Vagina (tissue), 2 donors: Measurements from ENCODE around the gene UBR3. TPM values are rescaled to one million over a fixed set of nuclear protein-coding genes. Genes with fewer than 3 reads are reported as not detected.
"Not testable (repeated sequence)": the region's sequence is repeated elsewhere in the genome, so short reads cannot be mapped to it uniquely, and the experiment has no call there.

Source experiments
- DNase-seq, 2 donors: peaks; one replicate each; pipeline ENCODE4 v3.0.0-alpha.2; 2017; ENCODE audit errors: extremely low spot score in 2 of 2
- H3K27ac ChIP-seq: fragments of 200-600 bp; sonication (generic); one replicate; pipeline ENCODE4 v1.5.1; 2019
- H3K27me3 ChIP-seq: fragments of 200-600 bp; sonication (generic); one replicate; pipeline ENCODE4 v1.5.1; 2019
- H3K36me3 ChIP-seq, 2 donors: fragments of 200-600 bp; sonication (generic); one replicate each; pipeline ENCODE4 v1.5.1; 2017 to 2019
- H3K4me1 ChIP-seq: fragments of 200-600 bp; sonication (generic); one replicate; pipeline ENCODE4 v1.5.1; 2019
- H3K4me3 ChIP-seq, 2 donors: fragments of 200-600 bp; sonication (generic); 1 replicate in 1 of 2; 2 replicates in 1 of 2; pipeline ENCODE4 v1.5.1; 2016 to 2019
- H3K9me3 ChIP-seq: fragments of 200-600 bp; sonication (generic); one replicate; pipeline ENCODE4 v1.5.1; 2019
- CTCF ChIP-seq, 3 experiments: fragments of 450-650 bp in 2 of 3; fragments of 200-600 bp in 1 of 3; sonication (generic) in 1 of 3; IDR thresholded peaks; one replicate each; pipeline ENCODE4 v1.5.1; 2017 to 2019; ENCODE audit warnings: antibody characterized with exemption in 3 of 3, mild to moderate bottlenecking in 2 of 3, moderate library complexity in 2 of 3
- POLR2A ChIP-seq, 2 donors: fragments of 450-650 bp; IDR thresholded peaks; one replicate each; pipeline ENCODE4 v1.6.1; 2017; ENCODE audit warnings: antibody characterized with exemption in 2 of 2, mild to moderate bottlenecking in 2 of 2, moderate library complexity in 2 of 2
- POLR2AphosphoS5 ChIP-seq, 2 donors: sonication (generic); formaldehyde crosslinking; IDR thresholded peaks; one replicate each; pipeline ENCODE4 v1.9.0; 2017; ENCODE audit warnings: antibody characterized with exemption in 2 of 2, mild to moderate bottlenecking in 2 of 2, low read depth in 1 of 2; ENCODE audit not compliant: insufficient read depth in 1 of 2
- intact Hi-C: fragments of 100-400 bp; cut with DNase I; formaldehyde crosslinking; loops from one replicate; pipeline ENCODE4 v1.15.1; 2023
- total RNA-seq: library from RNA; depleted of rRNA; stranded (reverse); fragments of >200 nt; gene quantifications from one replicate; pipeline ENCODE4 v1.2.3, GENCODE V29; 2016

The UBR3 gene
- total RNA-seq, 1 donor from 2014 or later, result 59.2 TPM

GRCh38 chr2:169849710-169850109 lies 22.5 kb downstream of the UBR3 start:
- Histone ChIP-seq H3K9me3 (no peaks in the 10 kb centered on the region), H3K27ac (no peak overlapping the region), H3K4me1 (peaks cover 8% of the 10 kb centered on the region), H3K36me3 (no peaks in the 10 kb centered on the region), H3K27me3 (no peaks in the 10 kb centered on the region), H3K4me3 (no peak overlapping the region)
- DNase-seq, result no peak
- intact Hi-C loops, result no loop called here
- TF ChIP-seq CTCF (IDR thresholded peaks at IDR 0.05) (no peak), POLR2AphosphoS5 (IDR thresholded peaks at IDR 0.05; ENCODE audit: insufficient read depth in 1 of 2, low read depth in 1 of 2) (no peak)

GRCh38 chr2:169853041-169853668 lies 25.9 kb downstream of the UBR3 start:
- H3K27ac ChIP-seq, result no peak overlapping the region
- intact Hi-C loops, result no loop called here
- H3K36me3 ChIP-seq, result no peaks in the 10 kb centered on the region
- TF ChIP-seq POLR2AphosphoS5 (IDR thresholded peaks at IDR 0.05; ENCODE audit: insufficient read depth in 1 of 2, low read depth in 1 of 2) (no peak), CTCF (IDR thresholded peaks at IDR 0.05) (no peak), POLR2A (IDR thresholded peaks at IDR 0.05) (no peak)
- H3K4me3 ChIP-seq, result no peak overlapping the region
- H3K27me3 ChIP-seq, result no peaks in the 10 kb centered on the region
- no peaks in the 10 kb centered on the region for H3K4me1 ChIP-seq
- DNase-seq, result no peak
- H3K9me3 ChIP-seq, result no peaks in the 10 kb centered on the region

GRCh38 chr2:169855281-169856258 lies 28.3 kb downstream of the UBR3 start:
- H3K27me3 ChIP-seq, intact Hi-C loops, H3K4me1 ChIP-seq, DNase-seq, H3K36me3 ChIP-seq, H3K4me3 ChIP-seq, H3K9me3 ChIP-seq, H3K27ac ChIP-seq: not testable (repeated sequence)

- Histone ChIP-seq H3K4me1 (peaks cover 5% of the 10 kb centered on the region), H3K9me3 (no peaks in the 10 kb centered on the region), H3K36me3 (no peaks in the 10 kb centered on the region), H3K27ac (no peak overlapping the region), H3K4me3 (no peak overlapping the region), H3K27me3 (no peaks in the 10 kb centered on the region)
- no peak for DNase-seq
- intact Hi-C loops, result no loop called here
- no peak for TF ChIP-seq POLR2A (IDR thresholded peaks at IDR 0.05)
- no peak for TF ChIP-seq POLR2AphosphoS5 (IDR thresholded peaks at IDR 0.05; ENCODE audit: insufficient read depth in 1 of 2, low read depth in 1 of 2)
- TF ChIP-seq CTCF (IDR thresholded peaks at IDR 0.05), result no peak
Observed at GRCh38 chr2:169859423-169859822, 32.2 kb downstream of the UBR3 start.

GRCh38 chr2:169860149-169860548 lies 32.9 kb downstream of the UBR3 start:
- Histone ChIP-seq H3K36me3 (no peaks in the 10 kb centered on the region), H3K27ac (no peak overlapping the region), H3K4me3 (no peak overlapping the region), H3K27me3 (no peaks in the 10 kb centered on the region), H3K4me1 (peaks cover 7% of the 10 kb centered on the region), H3K9me3 (no peaks in the 10 kb centered on the region)
- no peak for DNase-seq
- no peak for TF ChIP-seq POLR2A (IDR thresholded peaks at IDR 0.05)
- no peak for TF ChIP-seq POLR2AphosphoS5 (IDR thresholded peaks at IDR 0.05; ENCODE audit: insufficient read depth in 1 of 2, low read depth in 1 of 2)
- no peak for TF ChIP-seq CTCF (IDR thresholded peaks at IDR 0.05)
- intact Hi-C loops, result no loop called here
